GM13977 (cell line): ENCODE results near the gene REEP6.

Source experiments
- DNase-seq: peaks from one replicate; pipeline ENCODE4 v3.0.0; 2012; ENCODE audit warnings: low spot score
- in situ Hi-C: fragments of 300-500 bp; cut with MboI; formaldehyde crosslinking; loops from one replicate; pipeline ENCODE4 v1.12.0; 2022; ENCODE audit warnings: low sequenced_read_pairs, low pct_unique_long_range_greater_than_20kb, mixed read lengths, inconsistent platforms; ENCODE audit not compliant: unreplicated experiment
- TF ChIP-seq, protein P1 (sequence below): IDR thresholded peaks from 2 replicates; pipeline ENCODE4 v1.5.1; 2012; ENCODE audit warnings: mild to moderate bottlenecking, control low read depth; ENCODE audit not compliant: insufficient read depth; ENCODE audit errors: extremely low read depth, missing control alignments

REEP6 gene

DNA sequence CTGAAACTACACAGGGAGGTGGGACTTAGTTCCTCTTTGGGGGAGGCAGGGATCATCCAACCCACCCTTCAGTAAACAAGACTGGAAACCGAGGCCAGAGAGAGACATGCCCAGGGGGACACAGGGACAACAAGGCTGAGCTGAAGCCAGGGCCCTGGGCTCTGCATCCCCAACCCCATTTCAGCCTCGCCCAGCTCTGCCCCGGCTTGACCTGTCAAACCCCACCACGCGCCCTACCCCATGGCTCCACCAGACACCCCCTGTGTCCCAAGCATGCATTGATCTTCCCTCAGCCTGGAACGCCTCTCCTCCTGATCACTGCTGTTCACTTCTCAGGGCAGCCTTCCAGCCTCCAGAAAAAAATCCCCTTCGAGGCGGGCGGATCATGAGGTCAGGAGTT, 43.0 kb upstream of the REEP6 start:
- TF ChIP-seq, protein P1, sequence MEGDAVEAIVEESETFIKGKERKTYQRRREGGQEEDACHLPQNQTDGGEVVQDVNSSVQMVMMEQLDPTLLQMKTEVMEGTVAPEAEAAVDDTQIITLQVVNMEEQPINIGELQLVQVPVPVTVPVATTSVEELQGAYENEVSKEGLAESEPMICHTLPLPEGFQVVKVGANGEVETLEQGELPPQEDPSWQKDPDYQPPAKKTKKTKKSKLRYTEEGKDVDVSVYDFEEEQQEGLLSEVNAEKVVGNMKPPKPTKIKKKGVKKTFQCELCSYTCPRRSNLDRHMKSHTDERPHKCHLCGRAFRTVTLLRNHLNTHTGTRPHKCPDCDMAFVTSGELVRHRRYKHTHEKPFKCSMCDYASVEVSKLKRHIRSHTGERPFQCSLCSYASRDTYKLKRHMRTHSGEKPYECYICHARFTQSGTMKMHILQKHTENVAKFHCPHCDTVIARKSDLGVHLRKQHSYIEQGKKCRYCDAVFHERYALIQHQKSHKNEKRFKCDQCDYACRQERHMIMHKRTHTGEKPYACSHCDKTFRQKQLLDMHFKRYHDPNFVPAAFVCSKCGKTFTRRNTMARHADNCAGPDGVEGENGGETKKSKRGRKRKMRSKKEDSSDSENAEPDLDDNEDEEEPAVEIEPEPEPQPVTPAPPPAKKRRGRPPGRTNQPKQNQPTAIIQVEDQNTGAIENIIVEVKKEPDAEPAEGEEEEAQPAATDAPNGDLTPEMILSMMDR: no peak
- in situ Hi-C loops: no loop called here
- no peak for DNase-seq

- TF ChIP-seq, protein P1: no peak
- in situ Hi-C loops: no loop called here
- DNase-seq: peak; percentile 83
These were observed 41.2 kb upstream of the REEP6 start, which contains the start of gene APC2 for GRCh38 chr19:1449467-1450442. APC2 (plus strand) TSS chr19:1450121; CDS start chr19:1453002, 2,881 bp downstream.

DNA sequence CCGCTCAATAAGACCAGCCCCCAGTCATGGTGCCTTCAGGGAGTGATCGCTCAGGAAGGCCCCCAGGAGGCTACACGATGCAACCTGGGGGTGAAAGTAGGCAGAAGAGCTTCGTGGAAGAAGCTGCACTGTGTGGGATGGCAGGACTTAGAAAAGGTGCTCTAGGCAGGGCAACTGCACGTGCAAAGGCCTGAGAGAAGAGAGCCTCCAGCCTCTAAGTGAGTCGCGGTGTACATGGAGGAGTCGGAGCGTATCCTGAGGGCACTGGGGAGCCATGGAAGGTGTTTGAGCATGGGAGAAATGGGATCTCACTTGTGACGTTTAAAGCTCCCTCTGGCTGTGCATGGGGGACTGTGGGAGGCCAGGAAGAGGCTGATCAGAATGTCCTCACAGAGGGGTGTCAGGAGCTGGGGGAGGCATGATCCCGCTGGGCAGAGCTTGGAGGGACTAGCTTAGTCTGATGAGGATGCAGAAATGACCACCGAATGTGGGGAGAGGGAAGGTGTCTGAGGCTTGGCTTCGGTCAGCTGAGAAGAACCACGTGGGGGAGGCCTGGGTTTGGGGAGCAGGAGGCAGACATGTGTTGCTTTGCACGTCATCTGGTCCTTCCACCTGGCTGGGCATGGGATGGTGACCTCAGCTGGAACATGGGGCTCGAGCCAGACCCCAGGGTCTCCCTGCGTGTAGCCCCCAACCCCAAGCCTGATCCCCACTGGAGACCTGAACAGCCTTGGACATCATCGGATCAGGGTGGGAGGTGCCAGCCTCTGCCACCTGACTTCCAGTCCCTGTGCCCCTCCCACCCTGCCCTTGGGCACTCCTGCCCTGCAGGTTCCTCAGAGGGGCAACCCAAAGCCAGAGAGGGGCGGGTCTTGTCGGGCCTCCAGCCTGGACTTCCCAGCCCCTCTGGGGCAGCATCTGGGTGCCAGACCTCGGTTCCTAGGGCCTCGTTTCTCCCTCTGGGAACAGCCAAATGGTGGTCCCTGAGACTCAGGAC, 39.9 kb upstream of the REEP6 start:
- TF ChIP-seq, protein P1: no peak
- no peak for DNase-seq
- in situ Hi-C loops: no loop called here

- TF ChIP-seq, protein P1: no peak
- in situ Hi-C loops: no loop called here
- DNase-seq: no peak
These were observed 38.8 kb upstream of the REEP6 start for GRCh38 chr19:1451916-1452801.

GRCh38 chr19:1452802-1453524, 38.0 kb upstream of the REEP6 start:
- DNase-seq: no peak
- in situ Hi-C loops: no loop called here
- TF ChIP-seq, protein P1: no peak
